Heart left ventricle (tissue), 16 donors: Measurements from ENCODE around the gene ENTREP1. TPM values are rescaled to one million over a fixed set of nuclear protein-coding genes. Genes with fewer than 3 reads are reported as not detected.

Experiments
- ATAC-seq, 4 donors: fragments of 200-7000 bp; cut with Tn5 transposase; one replicate each; pipeline ENCODE4 v1.9.1; 2020 to 2022; ENCODE audit warnings: moderate library complexity in 4 of 4, mild to moderate bottlenecking in 3 of 4, moderate number of reproducible peaks in 1 of 4
- DNase-seq, 5 donors: peaks; one replicate each; pipeline ENCODE4 v3.0.0-alpha.2; 2020
- H3K27ac ChIP-seq, 12 donors: fragments of 200-600 bp; sonication (generic) in 4 of 12; one replicate each; pipeline versions ENCODE4 v1.5.0 to v1.8.0; 2016 to 2022; ENCODE audit warnings: mild to moderate bottlenecking in 2 of 12
- H3K27me3 ChIP-seq, 9 donors: fragments of 200-600 bp; sonication (generic) in 2 of 9; one replicate each; pipeline versions ENCODE4 v1.5.1 to v1.8.0; 2016 to 2022; ENCODE audit warnings: mild to moderate bottlenecking in 3 of 9
- H3K36me3 ChIP-seq, 9 donors: fragments of 200-600 bp; sonication (generic) in 2 of 9; one replicate each; pipeline versions ENCODE4 v1.5.0 to v1.8.0; 2018 to 2022; ENCODE audit warnings: mild to moderate bottlenecking in 2 of 9
- H3K4me1 ChIP-seq, 12 donors: fragments of 200-600 bp; sonication (generic) in 4 of 12; one replicate each; pipeline versions ENCODE4 v1.5.0 to v1.8.0; 2016 to 2022; ENCODE audit warnings: mild to moderate bottlenecking in 3 of 12
- H3K4me3 ChIP-seq, 12 donors: fragments of 200-600 bp; sonication (generic) in 4 of 12; one replicate each; pipeline versions ENCODE4 v1.5.0 to v1.8.0; 2017 to 2022; ENCODE audit warnings: mild to moderate bottlenecking in 9 of 12, moderate library complexity in 4 of 12
- H3K9me3 ChIP-seq, 12 donors: fragments of 200-600 bp; sonication (generic) in 4 of 12; one replicate each; pipeline versions ENCODE4 v1.5.0 to v1.8.0; 2016 to 2022; ENCODE audit warnings: mild to moderate bottlenecking in 1 of 12
- POLR2A ChIP-seq, 2 donors: fragments of 450-650 bp; IDR thresholded peaks; one replicate each; pipeline ENCODE4 v1.6.1; 2017; ENCODE audit warnings: antibody characterized with exemption in 2 of 2, mild to moderate bottlenecking in 2 of 2, moderate library complexity in 2 of 2
- WGBS, 4 donors: extraction: QIAGEN DNeasy Blood & Tissue Kit in 2 of 4; methylation state at CpG; one replicate each; pipeline versions ENCODE4 v1.1.5 to v1.1.7; 2013 to 2018; 5-methylcytosine and 5-hydroxymethylcytosine counted together
- intact Hi-C, 10 donors: fragments of 100-400 bp; cut with DNase I; formaldehyde crosslinking; loops; one replicate each; pipeline versions ENCODE4 v1.11.1 to v1.14.2; 2022
- polyA plus RNA-seq, 2 donors: library from polyadenylated mRNA; stranded (reverse); fragments of 200-250 nt; gene quantifications; one replicate each; pipeline ENCODE4 v1.2.3, GENCODE V29; 2013
- total RNA-seq, 9 donors: library from RNA; depleted of rRNA in 2 of 9; stranded (reverse); fragments of >200 nt in 2 of 9; fragmentation: NEBNext Ultra II Directional in 3 of 9; extraction: Animal tissue kit (Norgen Biotek cat#: 25700) in 3 of 9; gene quantifications; one replicate each; pipeline versions ENCODE4 v1.1.0 to v1.2.4, GENCODE V29; 2016 to 2023
- TF ChIP-seq, protein P1 (sequence below), 12 donors: fragments of 200-600 bp; sonication (generic) in 4 of 12; IDR thresholded peaks; one replicate each; pipeline versions ENCODE4 v1.5.0 to v1.8.0; 2018 to 2022; ENCODE audit warnings: antibody characterized with exemption in 12 of 12, mild to moderate bottlenecking in 5 of 12
- donor health status: ischemic (EF 13 %, LVEDD 7.1; RV severe dilation, severe dysfunction).
- donor health status: healthy with polysubstance abuse.
- donor health status: DM: no; HTN: yes; CAD: no.
- donor health status: DM: no; HTN: no; CAD: no.
- donor health status: ischemic (EF 25% LVEDD 6.9; RV normal size, moderate dysfunction).
- donor health status: ischemic (EF 25% LVEDD 5.7; RV mildly dilated, moderate dysfunction).
- donor health status: healthy.
- donor health status: DM: yes; HTN: yes; CAD: no.
- donor health status: ischemic (EF 35%, LVEDD 5.7; RV mildly dilated, moderate dysfunction).
- donor health status: nonischemic (EF 11% LVEDD 7.7; RV severe dilation, severe dysfunction).
- donor health status: DM: yes; HTN: yes; CAD: no.
- donor health status: PGD.
- donor health status: ischemic (EF 29% LVEDD 5.4; RV normal size, mild dysfunction).
- donor health status: nonischemic (EF 23%, LVEDD 6.1; RV moderate dilation, normal function).

ENTREP1 gene
- total and polyA plus RNA-seq, 11 donors, result 12.6 to 29.1 (median 23.8) TPM

DNA sequence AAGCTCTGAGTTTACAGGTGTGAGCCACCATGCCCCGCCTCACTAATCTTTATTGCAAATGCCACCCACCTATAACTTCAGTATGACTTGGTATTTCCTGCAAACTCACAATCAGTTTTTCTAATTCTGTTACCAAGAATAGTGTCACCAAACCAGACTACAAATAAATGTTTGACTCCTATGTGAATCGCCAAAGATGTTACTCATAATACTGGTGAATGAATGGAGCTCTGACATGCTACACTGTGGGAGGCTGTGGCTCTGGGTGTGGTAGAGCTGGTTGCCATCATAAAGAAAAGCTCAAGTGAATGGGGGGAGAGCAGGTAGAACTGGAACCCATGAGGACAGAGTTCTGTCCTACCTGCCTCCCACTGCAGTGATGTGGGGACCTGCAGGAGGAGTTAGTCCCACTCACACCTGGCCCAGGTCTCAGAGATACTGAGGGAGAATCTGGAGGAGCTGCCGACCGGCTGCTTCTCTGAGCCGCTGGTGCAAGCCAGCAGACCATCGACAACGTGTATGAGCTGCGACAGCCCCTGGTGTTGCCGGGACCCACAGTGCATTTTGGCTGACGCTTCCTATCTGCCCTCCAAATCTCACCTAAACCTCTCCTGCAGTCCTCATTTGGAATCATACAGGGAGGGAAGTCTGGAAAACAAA is 95.7 kb downstream of the ENTREP1 start:
- Histone ChIP-seq H3K36me3 (no peaks in the 10 kb centered on the region), H3K27ac (no peak overlapping the region), H3K4me1 (no peaks in the 10 kb centered on the region), H3K9me3 (no peaks in the 10 kb centered on the region), H3K27me3 (peaks cover 0 to 5% (median 0%) of the 10 kb centered on the region in 9 donors), H3K4me3 (no peak overlapping the region)
- TF ChIP-seq, protein P1, sequence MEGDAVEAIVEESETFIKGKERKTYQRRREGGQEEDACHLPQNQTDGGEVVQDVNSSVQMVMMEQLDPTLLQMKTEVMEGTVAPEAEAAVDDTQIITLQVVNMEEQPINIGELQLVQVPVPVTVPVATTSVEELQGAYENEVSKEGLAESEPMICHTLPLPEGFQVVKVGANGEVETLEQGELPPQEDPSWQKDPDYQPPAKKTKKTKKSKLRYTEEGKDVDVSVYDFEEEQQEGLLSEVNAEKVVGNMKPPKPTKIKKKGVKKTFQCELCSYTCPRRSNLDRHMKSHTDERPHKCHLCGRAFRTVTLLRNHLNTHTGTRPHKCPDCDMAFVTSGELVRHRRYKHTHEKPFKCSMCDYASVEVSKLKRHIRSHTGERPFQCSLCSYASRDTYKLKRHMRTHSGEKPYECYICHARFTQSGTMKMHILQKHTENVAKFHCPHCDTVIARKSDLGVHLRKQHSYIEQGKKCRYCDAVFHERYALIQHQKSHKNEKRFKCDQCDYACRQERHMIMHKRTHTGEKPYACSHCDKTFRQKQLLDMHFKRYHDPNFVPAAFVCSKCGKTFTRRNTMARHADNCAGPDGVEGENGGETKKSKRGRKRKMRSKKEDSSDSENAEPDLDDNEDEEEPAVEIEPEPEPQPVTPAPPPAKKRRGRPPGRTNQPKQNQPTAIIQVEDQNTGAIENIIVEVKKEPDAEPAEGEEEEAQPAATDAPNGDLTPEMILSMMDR (IDR thresholded peaks at IDR 0.05), result no peak
- TF ChIP-seq POLR2A (IDR thresholded peaks at IDR 0.05), result no peak
- WGBS, 4 donors, result 90 to 97% (median 93%) methylated on average over 7 to 10 of the region's 10 CpGs
- ATAC-seq (peak in 1 of 4 donors; percentile 22), DNase-seq (no peak)
- intact Hi-C loops, result loop anchor here in 9 of 10 donors (2.0 to 10.0 kb wide), 10 partner anchors 127 to 694 kb away; partner anchors contain the start of gene APBA1 (in 1 of the 9)

DNA sequence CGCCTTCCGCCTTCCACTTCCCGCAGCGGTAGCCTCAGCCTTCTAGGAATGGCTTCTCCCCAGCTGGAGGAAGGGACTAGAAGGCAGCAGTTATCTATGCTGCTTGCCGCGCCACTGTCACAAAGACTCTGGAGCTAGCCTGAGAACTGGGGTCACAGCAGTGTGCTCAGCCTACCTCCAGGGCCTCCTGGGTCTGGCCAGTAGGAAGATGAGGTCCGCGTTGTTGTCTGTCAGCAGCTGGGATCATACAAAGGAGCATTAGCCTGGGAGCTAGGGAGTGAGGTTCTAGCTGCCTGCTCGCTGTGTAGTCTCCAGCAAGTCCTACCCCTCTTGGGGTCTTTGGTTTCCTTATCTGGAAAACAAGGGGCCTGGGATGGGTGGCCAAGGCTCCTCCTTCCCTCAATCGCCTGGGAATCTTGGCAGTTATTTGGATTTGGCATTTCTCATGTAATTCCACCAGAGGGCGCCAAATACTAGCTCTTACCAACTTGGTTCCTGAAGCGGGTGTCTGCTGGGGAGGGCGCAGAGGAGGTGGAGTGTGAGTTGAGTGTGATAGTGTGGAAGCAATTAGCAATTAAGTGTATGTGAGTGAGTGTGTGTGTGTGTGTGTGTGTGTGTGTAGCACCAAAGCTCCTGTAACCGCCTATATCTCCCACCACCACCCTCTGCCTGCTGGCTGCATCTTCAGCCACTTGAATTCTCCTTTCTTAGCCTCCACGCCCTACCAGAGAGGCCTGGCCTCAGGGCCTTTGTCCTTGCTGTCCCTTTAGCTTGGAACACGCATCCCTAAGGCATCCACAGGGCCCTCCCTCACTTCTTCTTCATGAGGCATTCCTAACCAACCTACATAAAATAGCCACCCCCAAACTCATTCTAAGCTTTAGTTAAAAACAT is 97.1 kb downstream of the ENTREP1 start:
- no peak for TF ChIP-seq POLR2A (IDR thresholded peaks at IDR 0.05)
- TF ChIP-seq, protein P1 (IDR thresholded peaks at IDR 0.05), result peak; percentile 69 to 82 (median 78)
- no peak overlapping the region for H3K27ac ChIP-seq
- peaks cover 0 to 5% (median 0%) of the 10 kb centered on the region in 9 donors for H3K27me3 ChIP-seq
- no peaks in the 10 kb centered on the region for H3K9me3 ChIP-seq
- H3K4me1 ChIP-seq, result no peaks in the 10 kb centered on the region
- no peaks in the 10 kb centered on the region for H3K36me3 ChIP-seq
- 49 to 54% (median 51%) methylated on average over 16 of the region's 16 CpGs for WGBS, 4 donors
- H3K4me3 ChIP-seq, result no peak overlapping the region
- DNase-seq, result peak in 3 of 5 donors; percentile 57 to 60 (median 57)
- intact Hi-C loops, result loop anchor here (2.0 to 10.0 kb wide), 14 partner anchors 125 to 693 kb away; partner anchors contain the start of gene APBA1 (in 1 of the 10)
- ATAC-seq, result peak; percentile 55 to 80 (median 76)

DNA sequence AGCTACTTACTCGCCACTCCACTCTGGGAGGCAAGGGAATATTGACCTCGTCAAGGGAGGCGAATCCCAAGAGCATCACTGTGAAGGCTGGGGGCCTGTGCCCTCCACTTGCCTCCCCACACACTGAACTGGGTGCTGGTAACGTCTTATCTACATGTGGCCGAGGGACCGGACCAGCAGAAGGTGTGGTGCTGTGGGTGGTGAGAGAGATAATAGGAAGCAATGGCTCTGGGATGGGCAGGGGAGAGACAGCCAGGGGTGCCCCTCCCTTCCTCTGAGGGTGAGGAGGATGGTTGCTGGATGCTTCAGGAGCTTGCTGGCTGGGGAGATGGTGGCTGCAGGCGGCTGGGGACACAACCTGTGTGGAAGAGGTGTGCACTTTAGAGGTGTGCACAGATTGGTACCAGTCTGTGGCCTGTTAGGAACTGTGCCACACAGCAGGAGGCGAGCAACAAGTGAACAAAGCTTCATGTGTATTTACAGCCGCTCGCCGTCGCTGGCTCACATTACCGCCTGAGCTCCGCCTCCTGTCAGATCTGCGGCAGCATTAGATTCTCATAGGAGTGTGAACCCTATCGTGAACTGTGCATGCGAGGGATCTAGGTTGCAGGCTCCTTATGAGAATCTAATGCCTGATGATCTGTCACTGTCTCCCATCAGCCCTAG is 100.3 kb downstream of the ENTREP1 start:
- DNase-seq (no peak), ATAC-seq (no peak)
- Histone ChIP-seq H3K4me3 (no peak overlapping the region), H3K36me3 (no peaks in the 10 kb centered on the region), H3K9me3 (no peaks in the 10 kb centered on the region), H3K4me1 (no peaks in the 10 kb centered on the region), H3K27ac (no peak overlapping the region), H3K27me3 (peaks cover 0 to 5% (median 0%) of the 10 kb centered on the region in 9 donors)
- 83 to 90% (median 88%) methylated on average over 15 to 17 of the region's 17 CpGs for WGBS, 4 donors
- no peak for TF ChIP-seq POLR2A (IDR thresholded peaks at IDR 0.05)
- TF ChIP-seq, protein P1 (IDR thresholded peaks at IDR 0.05), result no peak
- intact Hi-C loops, result loop anchor here in 5 of 10 donors (5.0 to 10.0 kb wide), 5 partner anchors 247 to 690 kb away; partner anchors contain the start of gene APBA1 (in 2 of the 5)
